Tibial nerve (tissue), 4 donors: ENCODE results near the gene NDUFS5.

Source experiments
- CTCF ChIP-seq, 5 experiments: fragments of 200-600 bp in 3 of 5; fragments of 450-650 bp in 2 of 5; sonication (generic) in 3 of 5; IDR thresholded peaks; one replicate each; pipeline ENCODE4 v1.5.1; 2016 to 2019; ENCODE audit warnings: antibody characterized with exemption in 5 of 5, mild to moderate bottlenecking in 3 of 5, moderate library complexity in 2 of 5
- EP300 ChIP-seq, 2 donors: sonication (generic); formaldehyde crosslinking; IDR thresholded peaks; one replicate each; pipeline ENCODE4 v1.6.1; 2017; ENCODE audit warnings: antibody characterized with exemption in 2 of 2, mild to moderate bottlenecking in 1 of 2

GRCh38 chr1:38992412-38993111, 33.6 kb upstream of the NDUFS5 start:
- TF ChIP-seq CTCF (IDR thresholded peaks at IDR 0.05) (no peak), EP300 (IDR thresholded peaks at IDR 0.05) (no peak)
